ENCODE measurements around the gene ACAA1.

DNA sequence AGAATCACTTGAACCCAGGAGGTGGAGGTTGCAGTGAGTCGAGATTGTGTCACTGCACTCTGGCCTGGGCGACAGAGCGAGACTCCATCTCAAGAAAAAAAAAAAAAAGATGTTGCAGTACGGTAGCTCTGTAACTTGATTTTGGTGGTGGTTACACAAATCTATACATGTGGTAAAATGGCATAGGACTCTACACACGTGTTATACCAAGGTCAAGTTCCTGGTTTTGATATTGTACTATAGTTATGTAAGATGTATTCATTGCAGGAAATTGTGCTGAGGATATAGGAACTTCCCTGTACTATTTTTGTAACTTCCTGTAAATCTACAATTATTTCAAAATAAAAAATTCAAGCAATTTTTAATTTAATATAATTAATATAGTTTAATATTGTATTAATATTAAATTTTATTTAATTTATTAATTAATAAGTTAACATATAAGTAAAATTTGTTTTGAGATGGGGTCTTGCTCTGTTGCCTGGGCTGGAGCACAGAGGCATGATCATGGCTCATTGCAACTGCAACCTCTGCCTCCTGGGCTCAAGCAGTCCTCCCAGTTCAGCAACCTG is 11.5 kb upstream of the ACAA1 start:
- TF ChIP-seq, protein P1, sequence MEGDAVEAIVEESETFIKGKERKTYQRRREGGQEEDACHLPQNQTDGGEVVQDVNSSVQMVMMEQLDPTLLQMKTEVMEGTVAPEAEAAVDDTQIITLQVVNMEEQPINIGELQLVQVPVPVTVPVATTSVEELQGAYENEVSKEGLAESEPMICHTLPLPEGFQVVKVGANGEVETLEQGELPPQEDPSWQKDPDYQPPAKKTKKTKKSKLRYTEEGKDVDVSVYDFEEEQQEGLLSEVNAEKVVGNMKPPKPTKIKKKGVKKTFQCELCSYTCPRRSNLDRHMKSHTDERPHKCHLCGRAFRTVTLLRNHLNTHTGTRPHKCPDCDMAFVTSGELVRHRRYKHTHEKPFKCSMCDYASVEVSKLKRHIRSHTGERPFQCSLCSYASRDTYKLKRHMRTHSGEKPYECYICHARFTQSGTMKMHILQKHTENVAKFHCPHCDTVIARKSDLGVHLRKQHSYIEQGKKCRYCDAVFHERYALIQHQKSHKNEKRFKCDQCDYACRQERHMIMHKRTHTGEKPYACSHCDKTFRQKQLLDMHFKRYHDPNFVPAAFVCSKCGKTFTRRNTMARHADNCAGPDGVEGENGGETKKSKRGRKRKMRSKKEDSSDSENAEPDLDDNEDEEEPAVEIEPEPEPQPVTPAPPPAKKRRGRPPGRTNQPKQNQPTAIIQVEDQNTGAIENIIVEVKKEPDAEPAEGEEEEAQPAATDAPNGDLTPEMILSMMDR (IDR thresholded peaks at IDR 0.05 in 8 of 11, conservative IDR thresholded peaks at IDR 0.05 in 3 of 11), result no peak
- no peak for TF ChIP-seq POLR2A (IDR thresholded peaks at IDR 0.05)
